HUDEP-2 (cell line): ENCODE results near the gene CTNNA3.
"Not testable (repeated sequence)": the region's sequence is repeated elsewhere in the genome, so short reads cannot be mapped to it uniquely, and the experiment has no call there.

Experiments used
- DNase-seq, 76 experiments: peaks; one replicate each; lab custom pipeline; 2025; ENCODE audit not compliant: unreplicated experiment in 76 of 76; lab: John Stamatoyannopoulos, UW

The CTNNA3 gene

GRCh38 chr10:66353822-66354221, 1342.2 kb downstream of the CTNNA3 start:
- DNase-seq: not testable (repeated sequence)

DNA sequence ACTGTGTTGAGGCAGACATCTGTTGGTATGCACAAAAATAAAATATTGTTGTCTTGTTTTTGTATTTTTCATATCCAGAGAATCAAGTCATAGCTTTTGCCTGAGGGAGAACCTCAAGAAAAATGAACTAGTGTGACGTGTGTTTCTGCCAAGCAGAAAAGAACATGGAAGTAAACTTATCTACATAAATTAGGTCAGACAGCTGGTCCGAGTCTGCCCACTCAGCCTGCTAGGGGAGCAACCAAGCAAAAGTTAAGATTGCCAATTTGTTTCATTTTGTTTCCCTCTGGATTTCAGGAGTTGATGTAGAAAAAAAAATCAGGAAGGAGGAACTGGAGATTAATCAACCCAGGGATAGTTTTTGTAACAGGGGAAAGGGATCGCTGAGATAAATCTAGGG, 1342.6 kb downstream of the CTNNA3 start:
- no peak for DNase-seq

DNA sequence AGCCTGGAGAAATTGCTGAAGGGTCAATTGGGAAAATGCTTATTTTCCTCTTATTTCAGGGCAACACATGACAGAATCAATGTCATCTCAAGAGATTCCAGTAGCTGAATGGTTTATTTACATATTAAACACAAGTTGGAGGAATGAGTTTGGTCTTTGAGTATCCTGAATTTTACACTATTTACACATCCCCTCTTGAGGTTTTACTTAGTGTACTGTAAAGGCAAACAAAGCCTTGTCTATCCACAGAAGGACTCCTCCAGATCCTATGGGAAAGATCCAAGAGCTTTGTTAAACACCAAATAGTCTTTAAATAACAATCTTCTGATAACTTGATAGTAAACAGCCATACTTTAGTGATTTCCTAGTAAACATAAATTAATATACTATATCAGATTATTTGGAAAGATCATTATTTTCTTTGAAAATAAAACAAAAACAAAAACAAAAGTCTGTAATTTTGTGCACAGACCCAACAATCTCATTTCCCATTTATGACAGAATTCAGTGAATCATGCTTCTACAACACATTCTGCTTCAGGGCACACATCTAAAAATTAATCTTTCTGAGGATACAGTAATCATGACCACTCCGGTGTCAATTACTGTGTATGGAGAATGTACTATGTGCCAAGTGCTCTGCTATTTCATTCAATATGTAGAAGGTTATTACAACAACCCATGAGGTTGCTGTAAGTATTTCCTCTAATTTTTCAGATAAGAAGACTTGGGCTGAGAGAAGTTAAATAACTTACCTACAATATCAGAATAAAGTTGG, 1345.2 kb downstream of the CTNNA3 start:
- DNase-seq: no peak

- DNase-seq: no peak
These were observed 1346.3 kb downstream of the CTNNA3 start for GRCh38 chr10:66349726-66350125.

- DNase-seq: no peak
These were observed 1346.9 kb downstream of the CTNNA3 start for GRCh38 chr10:66349076-66349475.

DNA sequence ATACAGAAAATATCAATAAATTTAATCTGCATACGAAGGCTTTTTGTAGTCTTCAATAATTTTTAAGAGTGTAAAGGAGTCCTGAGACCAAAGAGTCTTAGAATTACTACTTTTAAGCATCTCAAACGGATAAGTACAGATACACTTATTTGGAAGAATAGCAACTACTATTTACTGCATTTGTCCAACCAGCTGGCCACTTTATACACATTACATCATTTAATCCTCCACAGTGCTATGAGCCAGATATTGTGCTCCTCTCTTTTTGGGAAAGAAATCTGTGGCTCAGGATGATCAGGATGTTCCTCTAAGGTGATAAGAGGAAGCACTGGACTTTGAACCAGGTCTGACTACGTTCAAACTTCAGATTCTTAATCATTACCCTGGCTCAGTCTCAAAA, 1358.8 kb downstream of the CTNNA3 start:
- DNase-seq: no peak

DNA sequence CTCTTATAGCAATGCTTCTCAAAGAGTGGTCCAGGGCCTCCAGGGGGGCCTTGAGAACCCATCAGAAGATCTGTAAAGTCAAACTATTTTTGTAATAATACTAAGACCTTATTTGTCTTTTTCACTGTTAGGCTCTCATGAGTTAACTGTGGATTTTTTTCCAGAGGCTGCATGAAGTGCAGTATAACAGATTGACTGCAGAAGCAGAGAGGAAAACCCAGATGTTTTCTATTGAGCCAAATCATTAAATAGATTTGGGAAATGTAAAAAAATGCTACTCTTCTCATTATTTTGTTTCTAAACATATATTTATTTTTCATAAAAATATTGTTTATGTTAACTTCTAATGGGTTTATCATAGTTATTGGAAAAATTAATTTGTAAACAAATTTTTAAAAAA, 1359.2 kb downstream of the CTNNA3 start:
- DNase-seq: no peak

GRCh38 chr10:66335753-66336152, 1360.2 kb downstream of the CTNNA3 start:
- not testable (repeated sequence) for DNase-seq

- DNase-seq: no peak
These were observed 1366.8 kb downstream of the CTNNA3 start for GRCh38 chr10:66329147-66329546.

GRCh38 chr10:66326876-66327275, 1369.1 kb downstream of the CTNNA3 start:
- no peak for DNase-seq

GRCh38 chr10:66322777-66323176, 1373.2 kb downstream of the CTNNA3 start:
- no peak for DNase-seq

DNA sequence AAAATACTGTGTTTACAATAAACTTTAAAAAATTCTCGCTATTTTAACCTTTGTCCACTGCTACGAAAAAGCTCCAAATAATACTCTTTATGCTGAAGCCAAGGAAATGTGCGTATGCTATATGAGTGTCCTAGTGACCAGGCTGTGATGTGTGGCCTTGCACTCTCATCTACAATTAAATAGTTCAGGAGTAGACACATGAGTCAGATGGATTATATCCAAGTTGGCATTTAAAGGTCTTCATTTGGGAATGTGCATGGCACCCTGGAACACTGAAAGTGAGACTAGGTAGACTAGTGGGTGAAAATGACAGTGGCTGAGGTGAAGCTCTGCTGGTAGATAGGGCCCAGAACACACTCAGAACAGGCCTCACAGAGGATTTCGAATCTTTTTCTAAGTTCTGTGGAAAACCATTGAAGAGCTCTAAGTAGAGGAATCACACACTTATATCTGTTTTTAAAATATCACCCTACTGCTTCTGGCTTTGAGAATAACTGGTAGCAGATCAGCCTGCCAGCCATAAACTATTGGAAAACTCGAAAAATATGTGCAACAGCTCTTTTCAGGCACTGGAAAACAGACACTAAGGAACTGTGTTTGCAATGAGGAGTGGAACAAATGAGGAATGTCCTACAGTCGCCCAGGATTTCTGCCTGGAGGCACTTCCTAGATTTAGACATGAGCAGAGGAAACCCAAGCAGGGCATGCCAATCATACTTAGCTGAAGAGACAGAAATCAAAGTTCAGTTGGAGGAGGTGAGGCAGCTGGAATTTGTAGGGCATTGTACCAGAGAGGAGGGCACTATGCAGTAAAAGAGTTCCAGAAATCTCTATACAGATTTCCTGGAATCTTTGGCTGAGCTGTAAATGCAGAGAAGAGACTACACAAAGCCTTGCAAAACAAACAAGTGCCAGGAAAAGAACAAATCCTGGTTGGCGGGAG, 1374.0 kb downstream of the CTNNA3 start:
- no peak for DNase-seq

DNA sequence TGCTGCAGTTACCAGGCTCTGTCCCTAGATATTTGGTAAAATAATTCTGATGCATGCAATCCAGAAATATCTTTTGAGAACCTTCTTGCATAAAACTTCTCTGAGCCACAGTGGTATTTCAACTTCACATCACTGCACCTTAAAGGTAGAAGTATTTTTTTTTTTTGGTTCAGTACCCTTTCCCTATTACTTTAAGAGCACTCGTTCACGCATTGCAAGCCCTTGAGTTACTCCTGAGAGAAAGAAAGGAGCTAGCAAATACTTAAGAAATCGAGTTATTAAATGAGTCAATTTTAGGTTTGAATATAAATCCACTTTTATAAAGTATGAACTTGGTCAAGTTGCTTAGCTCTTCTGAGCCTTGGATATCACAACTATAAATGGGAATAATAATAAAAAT, 1377.2 kb downstream of the CTNNA3 start:
- DNase-seq: no peak

DNA sequence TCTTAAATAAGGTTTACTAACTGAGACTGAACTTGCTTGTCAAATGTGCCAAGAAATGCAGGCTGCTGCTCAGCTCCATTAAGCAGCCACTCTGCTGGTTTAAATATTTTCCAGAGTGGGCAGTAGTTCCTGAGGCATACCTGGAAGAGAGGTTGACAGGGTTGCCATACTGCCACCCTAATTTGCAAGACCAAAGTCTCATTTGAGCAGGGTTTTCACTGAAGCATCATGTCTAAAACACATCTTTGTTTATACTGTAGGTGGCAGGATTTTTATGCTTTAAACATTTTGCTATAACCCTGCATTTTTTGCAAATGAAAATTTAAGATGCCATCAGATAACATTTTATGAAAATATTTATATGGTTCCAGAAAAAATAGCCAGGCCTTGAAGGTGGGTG, 1388.2 kb downstream of the CTNNA3 start:
- DNase-seq: no peak

DNA sequence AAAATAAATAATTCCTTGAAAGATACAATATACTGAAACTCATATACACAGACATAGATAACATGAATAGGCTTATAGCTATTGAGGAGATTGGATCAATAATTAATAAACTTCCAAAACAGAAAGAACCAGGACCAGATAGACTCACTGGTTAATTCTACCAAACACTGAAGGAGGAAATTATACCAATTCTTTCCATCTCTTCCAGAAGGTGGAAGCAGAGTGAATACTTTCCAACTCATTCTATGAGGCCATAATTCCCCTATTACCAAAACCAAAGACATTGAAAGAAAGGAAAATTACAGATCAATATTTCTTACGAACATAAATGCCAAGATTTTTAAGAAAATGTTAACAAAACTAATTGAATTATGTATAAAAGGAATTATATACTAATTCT, 1394.9 kb downstream of the CTNNA3 start:
- no peak for DNase-seq

- no peak for DNase-seq
These were observed 1400.4 kb downstream of the CTNNA3 start for GRCh38 chr10:66295602-66296001.

- no peak for DNase-seq
These were observed 1401.5 kb downstream of the CTNNA3 start for GRCh38 chr10:66294538-66294937.

GRCh38 chr10:66292922-66293321, 1403.1 kb downstream of the CTNNA3 start:
- DNase-seq: no peak

DNA sequence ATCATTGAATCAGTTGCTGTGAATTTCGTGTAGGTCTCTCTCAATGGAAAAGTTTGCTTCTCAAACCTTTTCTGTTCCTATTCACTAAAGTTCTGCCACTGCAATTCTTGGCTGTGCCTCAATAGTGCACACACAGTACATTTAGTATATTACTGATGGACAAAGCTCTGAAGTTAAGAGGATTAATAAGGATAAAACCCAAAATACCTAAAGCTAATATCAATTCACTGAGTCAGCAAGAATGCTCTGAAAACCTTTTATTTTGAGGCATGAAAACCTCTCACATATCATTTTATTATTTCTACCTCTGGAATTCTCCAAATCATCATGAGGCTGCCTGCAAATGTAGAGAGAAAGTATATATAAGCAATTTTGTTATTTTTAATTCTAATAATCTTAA, 1403.5 kb downstream of the CTNNA3 start:
- no peak for DNase-seq

GRCh38 chr10:66291133-66291532, 1404.9 kb downstream of the CTNNA3 start:
- DNase-seq: no peak

DNA sequence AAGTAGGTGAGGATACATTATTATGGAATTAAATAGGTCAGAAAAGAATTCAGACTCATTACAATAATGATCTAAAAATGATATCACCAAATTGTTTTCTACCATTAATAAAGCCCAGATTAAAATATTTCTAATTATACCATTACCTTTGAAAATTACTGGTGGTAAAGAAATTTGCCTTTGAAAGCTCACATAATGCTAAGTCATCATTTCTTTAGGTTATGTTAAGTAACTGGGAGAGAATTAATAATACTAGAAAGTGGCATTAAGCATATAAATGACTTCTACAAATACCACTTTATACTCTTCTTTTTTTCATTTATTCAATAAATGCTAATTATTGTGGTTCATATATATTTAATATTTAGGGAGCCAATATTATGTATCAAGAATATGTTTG, 1411.4 kb downstream of the CTNNA3 start:
- no peak for DNase-seq
